Stimulated activated naive CD8-positive, alpha-beta T cell treated with anti-CD3 and anti-CD28 coated beads, Interleukin-15, amount 100 ng/mL, for 72 hours (primary cell): ENCODE measurements around the gene ROR1.

Source experiments
- ATAC-seq: fragments of 150-1000 bp; cut with Tn5 transposase; 2 replicates; pipeline ENCODE4 v1.10.0; 2021; ENCODE audit warnings: mild to moderate bottlenecking, moderate library complexity
- DNase-seq, 2 donors: peaks; one replicate each; pipeline ENCODE4 v3.0.0; 2021 to 2022
- H3K27ac Mint-ChIP-seq, 2 donors: one replicate each; pipeline ENCODE4 v1.8.0; 2022; ENCODE audit warnings: mild to moderate bottlenecking in 2 of 2, mixed read lengths in 2 of 2, moderate library complexity in 2 of 2
- H3K27me3 Mint-ChIP-seq: one replicate; pipeline ENCODE4 v1.8.0; 2022; ENCODE audit warnings: mixed read lengths
- H3K4me1 Mint-ChIP-seq: one replicate; pipeline ENCODE4 v1.8.0; 2022; ENCODE audit warnings: mild to moderate bottlenecking, mixed read lengths
- H3K4me3 Mint-ChIP-seq, 2 donors: one replicate each; pipeline ENCODE4 v1.8.0; 2022; ENCODE audit warnings: mild to moderate bottlenecking in 2 of 2, mixed read lengths in 2 of 2, moderate library complexity in 1 of 2
- H3K9me3 Mint-ChIP-seq, 2 donors: one replicate each; pipeline ENCODE4 v1.8.0; 2022; ENCODE audit warnings: mixed read lengths in 2 of 2

ROR1 gene

GRCh38 chr1:63885899-63886298 is 112.1 kb downstream of the ROR1 start:
- DNase-seq, result no peak
- no peaks in the 10 kb centered on the region for H3K27me3 Mint-ChIP-seq
- ATAC-seq, result no peak
- no peaks in the 10 kb centered on the region for H3K4me1 Mint-ChIP-seq
- H3K9me3 Mint-ChIP-seq, result no peaks in the 10 kb centered on the region
- no peak overlapping the region for H3K4me3 Mint-ChIP-seq
- H3K27ac Mint-ChIP-seq, result no peak overlapping the region

- H3K27ac Mint-ChIP-seq, result no peak overlapping the region
- no peak overlapping the region for H3K4me3 Mint-ChIP-seq
- no peaks in the 10 kb centered on the region for H3K9me3 Mint-ChIP-seq
- ATAC-seq, result no peak
- DNase-seq, result no peak
- no peaks in the 10 kb centered on the region for H3K27me3 Mint-ChIP-seq
- no peaks in the 10 kb centered on the region for H3K4me1 Mint-ChIP-seq
These were observed 112.5 kb downstream of the ROR1 start for GRCh38 chr1:63886340-63886739.

GRCh38 chr1:63887809-63888208 is 114.0 kb downstream of the ROR1 start:
- no peaks in the 10 kb centered on the region for H3K27me3 Mint-ChIP-seq
- ATAC-seq, result no peak
- DNase-seq, result no peak
- H3K9me3 Mint-ChIP-seq, result no peaks in the 10 kb centered on the region
- no peak overlapping the region for H3K4me3 Mint-ChIP-seq
- no peaks in the 10 kb centered on the region for H3K4me1 Mint-ChIP-seq
- no peak overlapping the region for H3K27ac Mint-ChIP-seq

- Mint-ChIP-seq H3K4me3 (no peak overlapping the region), H3K27ac (no peak overlapping the region), H3K4me1 (no peaks in the 10 kb centered on the region), H3K9me3 (no peaks in the 10 kb centered on the region), H3K27me3 (no peaks in the 10 kb centered on the region)
- ATAC-seq (no peak), DNase-seq (no peak)
These were observed 115.2 kb downstream of the ROR1 start for GRCh38 chr1:63888984-63889383.

GRCh38 chr1:63890468-63890867 is 116.7 kb downstream of the ROR1 start:
- no peaks in the 10 kb centered on the region for H3K4me1 Mint-ChIP-seq
- H3K27ac Mint-ChIP-seq, result no peak overlapping the region

GRCh38 chr1:63891060-63891690 is 117.4 kb downstream of the ROR1 start:
- no peak overlapping the region for H3K27ac Mint-ChIP-seq
- no peak overlapping the region for H3K4me3 Mint-ChIP-seq
- H3K9me3 Mint-ChIP-seq, result no peaks in the 10 kb centered on the region
- H3K4me1 Mint-ChIP-seq, result no peaks in the 10 kb centered on the region
- peaks cover 8% of the 10 kb centered on the region for H3K27me3 Mint-ChIP-seq
- no peak for ATAC-seq
- no peak for DNase-seq

More at GRCh38 chr1:63890468-63890867, 116.7 kb downstream of the ROR1 start:
- ATAC-seq, result no peak
- DNase-seq, result no peak
- Mint-ChIP-seq H3K4me3 (no peak overlapping the region), H3K27me3 (peaks cover 1% of the 10 kb centered on the region), H3K9me3 (no peaks in the 10 kb centered on the region)

GRCh38 chr1:63892632-63893395 is 119.0 kb downstream of the ROR1 start:
- no peak overlapping the region for H3K4me3 Mint-ChIP-seq
- no peak overlapping the region for H3K27ac Mint-ChIP-seq
- peak; percentile 72 for ATAC-seq
- H3K4me1 Mint-ChIP-seq, result no peaks in the 10 kb centered on the region
- H3K27me3 Mint-ChIP-seq, result peaks cover 11% of the 10 kb centered on the region
- H3K9me3 Mint-ChIP-seq, result no peaks in the 10 kb centered on the region
- DNase-seq, result no peak

- Mint-ChIP-seq H3K4me1 (no peaks in the 10 kb centered on the region), H3K27me3 (peaks cover 11% of the 10 kb centered on the region), H3K4me3 (no peak overlapping the region), H3K9me3 (no peaks in the 10 kb centered on the region), H3K27ac (no peak overlapping the region)
- ATAC-seq, result no peak
- no peak for DNase-seq
These were observed 120.2 kb downstream of the ROR1 start for GRCh38 chr1:63893976-63894375.

GRCh38 chr1:63894627-63895265 is 120.9 kb downstream of the ROR1 start:
- DNase-seq (no peak), ATAC-seq (no peak)
- Mint-ChIP-seq H3K4me3 (no peak overlapping the region), H3K27ac (no peak overlapping the region), H3K9me3 (no peaks in the 10 kb centered on the region), H3K4me1 (no peaks in the 10 kb centered on the region), H3K27me3 (peaks cover 11% of the 10 kb centered on the region)

- ATAC-seq (no peak), DNase-seq (no peak)
- Mint-ChIP-seq H3K9me3 (no peaks in the 10 kb centered on the region), H3K27me3 (peaks cover 11% of the 10 kb centered on the region), H3K4me1 (no peaks in the 10 kb centered on the region), H3K4me3 (no peak overlapping the region), H3K27ac (no peak overlapping the region)
These were observed 122.9 kb downstream of the ROR1 start for GRCh38 chr1:63896755-63897154.

GRCh38 chr1:63898428-63899196 is 124.8 kb downstream of the ROR1 start:
- H3K9me3 Mint-ChIP-seq, result no peaks in the 10 kb centered on the region
- H3K27me3 Mint-ChIP-seq, result peaks cover 11% of the 10 kb centered on the region
- DNase-seq (no peak), ATAC-seq (no peak)
- no peaks in the 10 kb centered on the region for H3K4me1 Mint-ChIP-seq
- no peak overlapping the region for H3K4me3 Mint-ChIP-seq
- peak overlapping the region in 1 of 2 donors; percentile 8 for H3K27ac Mint-ChIP-seq

GRCh38 chr1:63901094-63901493 is 127.3 kb downstream of the ROR1 start:
- Mint-ChIP-seq H3K27ac (no peak overlapping the region), H3K9me3 (no peaks in the 10 kb centered on the region), H3K27me3 (peaks cover 4% of the 10 kb centered on the region), H3K4me3 (no peak overlapping the region), H3K4me1 (no peaks in the 10 kb centered on the region)
- DNase-seq (no peak), ATAC-seq (no peak)

GRCh38 chr1:63902844-63903589 is 129.2 kb downstream of the ROR1 start:
- Mint-ChIP-seq H3K27me3 (no peaks in the 10 kb centered on the region), H3K4me1 (no peaks in the 10 kb centered on the region), H3K9me3 (no peaks in the 10 kb centered on the region), H3K4me3 (no peak overlapping the region), H3K27ac (no peak overlapping the region)
- DNase-seq, result no peak
- no peak for ATAC-seq

GRCh38 chr1:63903947-63904610 is 130.3 kb downstream of the ROR1 start:
- Mint-ChIP-seq H3K4me3 (no peak overlapping the region), H3K27ac (no peak overlapping the region), H3K4me1 (no peaks in the 10 kb centered on the region), H3K9me3 (no peaks in the 10 kb centered on the region), H3K27me3 (no peaks in the 10 kb centered on the region)
- DNase-seq (no peak), ATAC-seq (no peak)

- ATAC-seq (no peak), DNase-seq (no peak)
- Mint-ChIP-seq H3K27ac (no peak overlapping the region), H3K4me3 (no peak overlapping the region), H3K27me3 (no peaks in the 10 kb centered on the region), H3K4me1 (no peaks in the 10 kb centered on the region), H3K9me3 (no peaks in the 10 kb centered on the region)
These were observed 131.0 kb downstream of the ROR1 start for GRCh38 chr1:63904826-63905225.
